Kidney capillary endothelial cell (primary cell): ENCODE measurements around the gene UROC1.

Experiments used
- DNase-seq: peaks from one replicate; pipeline ENCODE4 v3.0.0-alpha.2; 2018; ENCODE audit warnings: low spot score

UROC1 gene

GRCh38 chr3:126460381-126460780 lies 57.2 kb downstream of the UROC1 start:
- DNase-seq: no peak

DNA sequence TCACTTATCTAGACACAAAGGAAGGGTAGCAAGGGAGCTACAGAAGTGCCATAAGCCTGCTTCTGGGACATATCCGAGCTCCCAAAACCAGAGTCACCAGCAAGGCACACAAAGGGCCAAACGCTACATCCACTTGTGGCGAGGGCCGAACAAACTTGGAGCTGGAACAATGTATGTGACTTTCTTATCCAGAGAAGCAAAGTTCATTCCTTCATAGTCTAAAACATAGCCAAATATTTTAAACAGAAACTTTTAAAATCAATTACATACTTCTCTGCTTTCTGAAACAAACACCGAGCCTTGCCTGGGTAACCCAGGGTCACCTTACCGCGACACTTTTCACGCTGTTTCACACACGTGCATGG lies 57.8 kb downstream of the UROC1 start:
- DNase-seq: no peak

DNA sequence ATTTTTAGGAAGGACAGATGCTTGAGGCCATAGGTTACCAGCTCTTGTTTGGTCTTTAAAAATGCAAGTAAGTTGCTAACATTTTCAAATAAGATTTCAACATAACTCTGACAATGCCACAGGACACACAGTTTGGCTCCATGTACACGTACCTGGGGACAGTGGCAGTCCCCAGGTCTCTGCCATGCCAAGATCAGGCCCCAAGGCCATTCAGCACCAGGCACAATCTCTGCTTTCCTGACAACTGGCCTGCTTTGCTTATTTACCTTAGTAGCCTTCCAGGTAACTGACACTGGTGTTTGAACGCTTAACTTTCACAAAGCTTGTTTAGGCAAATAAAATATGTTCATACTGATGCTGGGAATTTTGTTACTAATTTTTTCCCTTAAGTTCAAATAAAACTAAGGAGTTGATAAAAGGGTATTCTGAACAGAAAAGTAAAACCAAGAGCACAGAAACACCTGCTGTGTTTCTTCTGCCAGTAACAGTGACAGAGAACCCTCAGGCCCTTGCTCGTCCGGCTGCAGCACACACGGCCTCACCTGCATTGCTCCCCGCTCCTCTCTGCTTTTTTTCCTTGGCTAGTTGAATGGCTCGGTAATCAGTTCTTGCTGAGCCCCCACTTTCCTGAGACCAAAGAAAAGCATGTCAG lies 58.3 kb downstream of the UROC1 start:
- no peak for DNase-seq

GRCh38 chr3:126456766-126457388 lies 60.7 kb downstream of the UROC1 start:
- DNase-seq: no peak

DNA sequence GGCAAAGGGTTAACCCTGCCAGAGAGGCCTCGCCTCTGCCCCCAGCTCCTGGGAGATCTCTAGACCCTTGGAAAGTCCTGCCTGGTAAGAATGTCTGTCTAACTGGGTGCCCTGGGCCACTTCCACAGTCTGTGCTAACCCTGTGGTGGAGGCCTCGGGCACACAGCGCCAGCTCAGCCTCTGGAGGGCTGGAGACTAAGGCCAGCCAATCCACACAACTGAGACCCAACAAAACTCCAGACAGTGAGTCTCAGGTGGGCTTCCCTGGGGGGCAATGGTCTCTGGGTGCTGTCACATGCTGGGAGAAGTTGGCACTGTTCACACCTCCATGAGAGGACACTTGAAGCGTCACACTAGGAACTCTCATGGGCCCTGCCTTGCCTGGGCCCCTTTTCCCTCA lies 61.4 kb downstream of the UROC1 start:
- DNase-seq: no peak

DNA sequence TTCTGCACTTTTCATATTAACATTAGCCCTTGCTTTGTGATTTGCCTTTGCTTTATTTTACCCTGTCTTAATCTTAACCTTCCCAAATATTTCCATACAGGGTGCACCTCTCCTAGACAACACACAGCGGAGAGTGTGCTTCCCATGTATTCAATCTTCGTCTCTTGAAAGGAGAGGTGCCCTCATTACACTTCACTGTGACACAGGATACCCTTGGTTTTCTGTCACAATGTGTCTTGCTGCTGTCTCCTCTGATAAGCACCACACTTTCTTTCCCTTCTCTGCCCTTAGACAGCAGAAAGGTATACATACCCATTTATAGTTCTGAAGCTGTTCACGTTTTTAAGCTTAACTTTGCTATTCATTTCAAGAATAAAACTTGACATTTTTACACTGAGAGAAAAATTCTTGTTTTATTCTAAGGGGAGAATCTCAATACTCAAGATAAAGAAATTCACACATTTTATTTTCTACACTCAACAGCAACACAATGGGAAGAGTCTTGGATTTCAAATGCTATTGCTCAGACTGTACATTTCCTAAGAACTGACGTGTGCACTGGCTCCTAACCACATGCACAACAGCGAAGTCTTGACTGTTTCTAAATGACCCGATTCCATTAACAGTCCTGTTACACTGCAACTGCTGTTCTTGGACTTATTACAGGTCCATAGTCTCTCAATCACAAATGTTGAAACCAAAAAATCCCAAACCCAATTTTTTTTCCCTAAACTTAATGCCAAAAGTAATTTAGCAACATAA lies 63.0 kb downstream of the UROC1 start:
- DNase-seq: no peak

DNA sequence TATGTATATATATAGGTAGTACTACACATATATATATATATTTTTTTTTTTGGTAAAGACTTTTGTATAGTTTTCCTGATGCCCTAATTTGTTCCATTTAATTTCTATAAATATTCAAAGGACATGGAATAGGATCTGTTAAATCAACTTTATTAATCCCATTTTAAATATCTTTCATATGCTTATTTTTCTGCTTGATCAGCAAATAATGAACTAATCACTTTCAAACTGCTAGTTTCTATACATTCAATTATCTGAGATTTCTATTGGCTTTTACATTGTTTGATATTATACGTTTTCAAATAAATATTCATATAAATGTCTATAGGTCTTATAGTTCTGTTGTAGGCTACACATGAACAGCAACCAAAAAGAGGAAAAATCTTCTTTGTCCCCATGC lies 63.5 kb downstream of the UROC1 start:
- no peak for DNase-seq

- DNase-seq: no peak
These were observed 65.4 kb downstream of the UROC1 start for GRCh38 chr3:126452213-126452612.

- DNase-seq: no peak
These were observed 66.1 kb downstream of the UROC1 start for GRCh38 chr3:126451511-126451910.

- no peak for DNase-seq
These were observed 66.8 kb downstream of the UROC1 start for GRCh38 chr3:126450744-126451143.

- DNase-seq: no peak
These were observed 67.4 kb downstream of the UROC1 start for GRCh38 chr3:126450219-126450618.

GRCh38 chr3:126449621-126450051 lies 67.9 kb downstream of the UROC1 start:
- DNase-seq: no peak

DNA sequence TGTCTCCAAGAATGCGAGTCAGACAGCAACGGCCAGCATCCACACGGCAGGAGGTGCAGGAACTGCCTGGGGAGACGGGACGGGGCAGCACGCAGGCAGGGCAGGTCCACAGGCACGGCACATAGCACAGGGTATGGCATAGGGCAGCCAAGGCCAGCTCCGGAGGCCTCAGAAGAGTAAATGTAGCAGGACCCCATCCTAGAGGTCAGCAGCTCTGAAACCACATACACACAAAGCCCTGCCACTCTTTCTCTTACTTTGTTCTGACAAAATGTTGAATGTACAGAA lies 68.7 kb downstream of the UROC1 start:
- no peak for DNase-seq

DNA sequence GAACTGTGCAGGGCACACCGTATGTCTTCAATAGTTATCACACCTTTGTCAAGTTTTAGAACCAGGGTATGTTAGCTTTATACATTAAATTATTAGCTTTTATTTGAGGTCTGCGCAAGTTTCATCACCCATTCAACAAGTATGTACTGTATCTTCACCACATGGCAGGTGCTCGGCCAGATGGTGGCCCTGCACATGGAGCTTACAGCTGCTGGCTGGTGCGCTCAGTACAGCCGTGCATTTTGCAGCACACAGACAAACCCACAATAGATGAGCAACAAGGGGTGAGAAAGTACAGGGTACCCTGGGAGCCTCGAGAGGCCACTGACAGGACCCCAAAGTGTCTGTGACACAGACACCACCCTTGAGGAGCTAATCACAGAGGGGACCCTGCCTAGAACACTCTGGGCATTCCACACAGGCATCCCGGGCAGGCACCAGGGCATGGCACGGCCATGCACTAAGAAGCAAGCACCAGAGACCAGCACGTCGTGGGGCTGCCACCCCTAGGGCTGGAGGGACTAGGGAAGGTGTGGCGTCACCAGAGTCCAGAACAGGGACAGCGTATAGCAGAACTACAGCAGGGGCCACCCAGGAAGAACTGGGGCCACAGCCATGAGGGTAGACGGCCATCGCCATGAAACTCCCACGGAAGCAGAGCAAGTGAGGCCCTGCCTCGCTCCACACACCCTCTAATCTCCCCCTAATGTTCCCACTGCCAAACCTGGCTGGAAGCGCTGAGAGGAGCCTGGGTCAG lies 69.3 kb downstream of the UROC1 start:
- no peak for DNase-seq

- DNase-seq: no peak
These were observed 70.0 kb downstream of the UROC1 start for GRCh38 chr3:126447456-126448106.

- no peak for DNase-seq
These were observed 70.8 kb downstream of the UROC1 start for GRCh38 chr3:126446791-126447190.

- no peak for DNase-seq
These were observed 71.3 kb downstream of the UROC1 start for GRCh38 chr3:126446301-126446700.

DNA sequence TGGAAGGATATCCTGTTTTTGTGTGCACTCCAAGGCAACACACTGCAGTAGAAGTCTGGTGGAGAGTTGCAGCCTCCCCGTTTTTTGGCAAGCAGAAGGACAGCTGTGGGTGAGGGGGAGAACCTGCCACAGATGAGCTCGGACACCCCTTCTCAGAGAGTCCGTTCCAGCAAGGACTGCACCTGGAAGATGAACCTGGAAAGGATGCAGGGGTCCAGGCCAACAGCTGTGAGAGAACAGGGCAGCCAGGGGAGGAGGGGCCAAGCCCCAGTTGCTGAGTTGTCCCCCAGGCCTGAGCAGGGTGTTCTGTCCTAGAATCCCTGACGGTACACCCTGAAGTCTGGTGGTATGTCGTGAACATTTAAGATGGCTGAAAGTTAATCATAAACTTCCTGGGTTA lies 72.1 kb downstream of the UROC1 start:
- DNase-seq: no peak

GRCh38 chr3:126442856-126443242 lies 74.7 kb downstream of the UROC1 start:
- DNase-seq: no peak

DNA sequence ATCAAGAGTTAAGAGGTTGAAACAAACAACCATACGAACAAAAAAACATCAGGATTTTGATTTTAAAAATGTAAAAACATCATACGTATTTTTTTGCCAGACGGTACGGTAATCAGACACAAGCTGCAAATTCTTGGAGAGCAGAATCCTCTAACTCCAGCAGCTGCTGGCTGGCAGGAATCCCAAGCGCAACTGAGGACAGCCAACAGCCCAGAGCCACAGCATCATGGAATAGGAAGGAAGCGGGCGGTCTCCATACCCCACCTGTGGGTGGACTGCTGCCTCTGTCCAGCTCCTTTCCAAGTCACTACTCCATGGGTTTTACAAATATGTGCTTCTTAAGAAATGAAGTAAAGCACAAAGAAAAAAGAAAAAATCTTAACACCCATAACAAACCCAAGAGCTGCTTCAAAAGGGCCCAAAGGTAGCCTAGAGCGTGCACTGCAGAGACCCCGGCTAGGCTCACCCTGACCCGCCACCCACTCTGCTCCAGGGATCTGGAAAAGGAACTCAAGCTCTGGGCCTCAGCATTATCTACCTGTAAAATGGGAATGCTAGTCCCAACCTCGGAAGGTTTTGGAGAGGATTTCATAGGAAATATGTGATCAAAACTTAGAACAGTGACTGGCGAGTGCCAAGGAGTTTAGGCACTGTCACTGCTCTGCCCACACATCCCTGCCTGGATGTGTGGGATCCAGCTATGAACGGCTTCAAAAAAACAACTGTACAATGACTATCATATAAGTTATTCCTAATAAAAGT lies 75.3 kb downstream of the UROC1 start:
- DNase-seq: no peak

DNA sequence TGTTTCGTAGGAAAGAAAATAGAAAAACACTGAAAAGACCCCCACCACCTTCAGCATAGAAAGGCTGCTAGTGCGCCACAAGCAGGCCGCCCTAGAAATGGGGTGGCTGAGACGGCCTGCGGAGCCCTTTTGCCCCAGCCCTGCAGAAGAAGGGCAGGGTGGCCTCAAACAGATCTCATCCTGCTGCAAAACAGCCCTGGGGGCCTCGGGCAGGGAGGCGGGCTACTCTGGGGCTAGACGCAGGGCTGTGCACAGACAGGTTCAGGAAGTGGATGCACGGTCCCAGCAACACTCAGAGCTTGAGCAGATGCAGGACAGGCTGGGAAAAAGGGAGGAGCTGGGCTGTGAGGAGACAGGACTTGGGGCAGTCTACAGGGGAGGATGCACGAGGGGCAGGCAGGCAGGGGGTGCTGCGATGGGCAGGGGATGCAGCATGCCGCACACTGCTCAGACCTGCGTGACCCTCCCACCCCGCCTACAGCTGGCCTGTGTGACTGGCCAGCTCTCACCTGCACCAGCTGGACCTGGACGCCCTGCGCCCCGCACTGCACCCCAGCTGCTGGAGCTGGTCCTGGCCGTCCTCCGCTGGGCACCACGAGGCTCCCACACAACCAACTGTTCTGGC lies 76.2 kb downstream of the UROC1 start:
- DNase-seq: no peak
